Sigmoid colon (tissue), 7 donors: ENCODE results near the gene BLID. TPM values are rescaled to one million over a fixed set of nuclear protein-coding genes. Genes with fewer than 3 reads are reported as not detected.

Experiments
- DNase-seq: peaks from one replicate; pipeline ENCODE4 v3.0.0-alpha.2; 2019
- H3K27ac ChIP-seq, 4 donors: fragments of 200-600 bp; sonication (generic); one replicate each; pipeline ENCODE4 v1.5.1; 2016 to 2019; ENCODE audit warnings: mild to moderate bottlenecking in 1 of 4
- H3K27me3 ChIP-seq, 3 donors: fragments of 200-600 bp; sonication (generic); one replicate each; pipeline ENCODE4 v1.5.1; 2019; ENCODE audit warnings: mild to moderate bottlenecking in 1 of 3
- H3K36me3 ChIP-seq, 4 donors: fragments of 200-600 bp; sonication (generic); one replicate each; pipeline ENCODE4 v1.5.1; 2016 to 2019
- H3K4me1 ChIP-seq, 4 donors: fragments of 200-600 bp; sonication (generic); one replicate each; pipeline ENCODE4 v1.5.1; 2017 to 2019
- H3K4me3 ChIP-seq, 4 donors: fragments of 200-600 bp; sonication (generic); one replicate each; pipeline ENCODE4 v1.5.1; 2017 to 2019; ENCODE audit warnings: mild to moderate bottlenecking in 2 of 4, moderate library complexity in 1 of 4
- H3K9me3 ChIP-seq, 4 donors: fragments of 200-600 bp in 3 of 4; sonication (generic) in 3 of 4; one replicate each; pipeline versions ENCODE4 v1.5.1 to v1.6.1; 2013 to 2019
- CTCF ChIP-seq, 4 experiments: fragments of 450-650 bp in 3 of 4; fragments of 200-600 bp in 1 of 4; IDR thresholded peaks; one replicate each; pipeline ENCODE4 v1.5.1; 2016 to 2019; ENCODE audit warnings: antibody characterized with exemption in 4 of 4, mild to moderate bottlenecking in 3 of 4, moderate library complexity in 2 of 4
- EP300 ChIP-seq, 4 donors: sonication (generic); formaldehyde crosslinking; IDR thresholded peaks; one replicate each; pipeline ENCODE4 v1.6.1; 2017; ENCODE audit warnings: antibody characterized with exemption in 4 of 4
- POLR2A ChIP-seq, 2 donors: fragments of 450-650 bp; IDR thresholded peaks; one replicate each; pipeline ENCODE4 v1.6.1; 2016; ENCODE audit warnings: antibody characterized with exemption in 2 of 2, mild to moderate bottlenecking in 2 of 2, moderate library complexity in 2 of 2
- POLR2AphosphoS5 ChIP-seq, 4 donors: sonication (generic); formaldehyde crosslinking; IDR thresholded peaks; one replicate each; pipeline ENCODE4 v1.6.1; 2017; ENCODE audit warnings: antibody characterized with exemption in 4 of 4
- WGBS, 2 donors: extraction: QIAGEN DNeasy Blood & Tissue Kit; methylation state at CpG; one replicate each; pipeline ENCODE4 v1.1.7; 2013; 5-methylcytosine and 5-hydroxymethylcytosine counted together
- intact Hi-C: fragments of 100-400 bp; cut with DNase I; formaldehyde crosslinking; loops from one replicate; pipeline ENCODE4 v1.15.1; 2023
- polyA plus RNA-seq, 3 donors: library from polyadenylated mRNA; stranded (reverse); fragments of 200-250 nt; gene quantifications; one replicate each; pipeline ENCODE4 v1.2.3, GENCODE V29; 2013
- total RNA-seq, 4 donors: library from RNA; depleted of rRNA; stranded (reverse); fragments of >200 nt; gene quantifications; one replicate each; pipeline ENCODE4 v1.1.0, GENCODE V29; 2016
- donor health status: healthy with polysubstance abuse.
- donor health status: Bipolar disorder and iron deficiency.
- donor health status: healthy.

The BLID gene
- total and polyA plus RNA-seq, 7 donors: 0.09 to 2.2 (median 1.9) TPM; not detected in 2

- no peak for DNase-seq
- WGBS, 2 donors: 59 to 67% methylated on average over 11 of the region's 11 CpGs
- peaks cover 0 to 41% (median 14%) of the 10 kb centered on the region in 4 donors for H3K4me1 ChIP-seq
- H3K9me3 ChIP-seq: no peaks in the 10 kb centered on the region
- intact Hi-C loops: loop anchor here (1.0 kb wide), 1 partner anchor 355 kb away; no protein-coding TSS in a partner anchor
- no peak for TF ChIP-seq POLR2A (IDR thresholded peaks at IDR 0.05)
- peak in 1 of 4 donors; percentile 17 for TF ChIP-seq POLR2AphosphoS5 (IDR thresholded peaks at IDR 0.05)
- peak overlapping the region; percentile 90 to 95 (median 91) for H3K27ac ChIP-seq
- H3K36me3 ChIP-seq: no peaks in the 10 kb centered on the region
- no peaks in the 10 kb centered on the region for H3K27me3 ChIP-seq
- H3K4me3 ChIP-seq: peak overlapping the region; percentile 53 to 67 (median 60)
These were observed 18.5 kb downstream of the BLID start for GRCh38 chr11:122097419-122098001.

GRCh38 chr11:122096272-122097112 lies 19.5 kb downstream of the BLID start:
- intact Hi-C loops: no loop called here
- TF ChIP-seq POLR2AphosphoS5 (IDR thresholded peaks at IDR 0.05) (no peak), CTCF (IDR thresholded peaks at IDR 0.05) (no peak), POLR2A (IDR thresholded peaks at IDR 0.05) (no peak)
- Histone ChIP-seq H3K4me1 (peaks cover 0 to 37% (median 8%) of the 10 kb centered on the region in 4 donors), H3K36me3 (no peaks in the 10 kb centered on the region), H3K27ac (peak overlapping the region; percentile 90 to 95 (median 91)), H3K4me3 (peak overlapping the region; percentile 7 to 67 (median 58)), H3K9me3 (no peaks in the 10 kb centered on the region), H3K27me3 (no peaks in the 10 kb centered on the region)
- DNase-seq: no peak
- 82 to 89% methylated on average over 12 of the region's 12 CpGs for WGBS, 2 donors

DNA sequence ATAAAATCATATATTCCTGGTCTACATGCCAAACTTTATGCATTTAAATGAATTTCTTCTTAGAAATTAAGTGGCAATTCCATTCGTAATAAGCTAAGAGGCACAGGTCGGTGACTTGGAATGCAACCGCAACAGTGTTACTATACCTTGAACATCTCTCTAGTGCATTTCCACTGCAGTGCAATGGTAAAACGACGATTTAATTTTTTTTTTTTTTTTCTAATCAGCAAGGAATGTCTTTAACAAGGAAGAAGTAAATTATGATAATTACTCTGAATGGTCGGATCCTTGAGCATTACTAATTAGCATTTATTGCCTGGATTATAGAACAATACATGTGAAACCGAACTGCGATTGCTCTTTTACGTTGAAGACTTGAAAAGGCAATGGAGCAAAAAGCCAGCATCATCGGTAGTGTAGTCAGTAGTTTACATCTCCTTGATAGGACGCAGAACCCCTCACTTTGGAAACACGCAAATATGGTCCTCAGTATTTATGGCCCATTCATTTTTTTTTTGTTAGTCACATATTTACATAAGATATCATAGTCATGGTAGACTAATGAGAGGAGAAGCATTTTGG lies 20.2 kb downstream of the BLID start:
- TF ChIP-seq POLR2A (IDR thresholded peaks at IDR 0.05) (no peak), CTCF (IDR thresholded peaks at IDR 0.05) (no peak), EP300 (IDR thresholded peaks at IDR 0.05) (peak in 3 of 4 donors; percentile 62 to 81 (median 64)), POLR2AphosphoS5 (IDR thresholded peaks at IDR 0.05) (peak; percentile 65 to 90 (median 81))
- intact Hi-C loops: no loop called here

DNA sequence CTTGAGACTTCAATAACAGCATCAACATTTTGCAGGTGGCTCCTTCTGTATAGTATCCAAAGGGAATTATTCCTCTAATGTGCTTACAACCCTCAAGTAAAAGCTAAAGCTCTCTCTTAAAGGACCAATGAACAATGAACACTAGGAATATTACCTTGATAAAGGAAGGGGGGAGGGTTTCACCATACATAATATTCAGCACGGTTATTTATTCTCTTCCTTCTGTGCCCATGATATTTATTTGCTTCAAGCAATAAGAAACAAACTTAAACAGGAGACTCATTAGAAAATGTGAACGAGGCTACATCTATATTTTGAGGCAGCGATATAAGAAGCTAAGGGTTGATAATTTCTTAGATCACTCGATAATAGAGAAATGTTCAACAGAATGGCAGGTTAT lies 21.2 kb downstream of the BLID start:
- intact Hi-C loops: no loop called here
- H3K4me3 ChIP-seq: peak overlapping the region in 1 of 4 donors; percentile 64
- peaks cover 0 to 38% (median 8%) of the 10 kb centered on the region in 4 donors for H3K4me1 ChIP-seq
- peaks cover 0 to 12% (median 0%) of the 10 kb centered on the region in 4 donors for H3K36me3 ChIP-seq
- H3K9me3 ChIP-seq: no peaks in the 10 kb centered on the region
- no peak for DNase-seq
- peak overlapping the region; percentile 90 to 95 (median 91) for H3K27ac ChIP-seq
- WGBS, 2 donors: 86 to 94% methylated on average over 4 of the region's 4 CpGs
- no peak for TF ChIP-seq EP300 (IDR thresholded peaks at IDR 0.05)
- TF ChIP-seq CTCF (IDR thresholded peaks at IDR 0.05): no peak
- no peak for TF ChIP-seq POLR2A (IDR thresholded peaks at IDR 0.05)
- TF ChIP-seq POLR2AphosphoS5 (IDR thresholded peaks at IDR 0.05): peak in 1 of 4 donors; percentile 20
- no peaks in the 10 kb centered on the region for H3K27me3 ChIP-seq

More for the DNA sequence above, 20.2 kb downstream of the BLID start:
- Histone ChIP-seq H3K4me3 (peak overlapping the region in 3 of 4 donors; percentile 53 to 67 (median 64)), H3K4me1 (peaks cover 0 to 37% (median 8%) of the 10 kb centered on the region in 4 donors), H3K36me3 (peaks cover 0 to 7% (median 0%) of the 10 kb centered on the region in 4 donors), H3K27me3 (no peaks in the 10 kb centered on the region), H3K9me3 (no peaks in the 10 kb centered on the region), H3K27ac (peak overlapping the region; percentile 90 to 95 (median 91))
- no peak for DNase-seq
- WGBS, 2 donors: 85 to 89% methylated on average over 12 of the region's 12 CpGs
